LHCN-M2 (cell line): Measurements from ENCODE around the gene OR2M4. TPM values are rescaled to one million over a fixed set of nuclear protein-coding genes. Genes with fewer than 3 reads are reported as not detected.
"Not testable (repeated sequence)": the region's sequence is repeated elsewhere in the genome, so short reads cannot be mapped to it uniquely, and the experiment has no call there.

Experiments
- DNase-seq: peaks from one replicate; pipeline ENCODE4 v3.0.0-alpha.2; 2012; ENCODE audit warnings: low read depth
- polyA plus RNA-seq: library from polyadenylated mRNA; unstranded; fragments of >200 nt; gene quantifications from one replicate; pipeline ENCODE4 v1.2.1, GENCODE V29; 2012; ENCODE audit warnings: missing spikeins
- total RNA-seq: library from RNA; depleted of rRNA; stranded (reverse); fragments of >200 nt; gene quantifications from 2 replicates; pipeline ENCODE4 v1.2.3, GENCODE V29; 2014; rRNA removed

Gene OR2M4, protein sequence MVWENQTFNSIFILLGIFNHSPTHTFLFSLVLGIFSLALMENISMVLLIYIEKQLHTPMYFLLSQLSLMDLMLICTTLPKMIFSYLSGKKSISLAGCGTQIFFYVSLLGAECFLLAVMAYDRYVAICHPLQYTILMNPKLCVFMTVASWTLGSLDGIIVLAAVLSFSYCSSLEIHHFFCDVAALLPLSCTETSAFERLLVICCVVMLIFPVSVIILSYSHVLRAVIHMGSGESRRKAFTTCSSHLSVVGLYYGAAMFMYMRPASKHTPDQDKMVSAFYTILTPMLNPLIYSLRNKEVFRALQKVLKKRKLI
- total RNA-seq = not detected in 2 replicates
- polyA plus RNA-seq = not detected

DNA sequence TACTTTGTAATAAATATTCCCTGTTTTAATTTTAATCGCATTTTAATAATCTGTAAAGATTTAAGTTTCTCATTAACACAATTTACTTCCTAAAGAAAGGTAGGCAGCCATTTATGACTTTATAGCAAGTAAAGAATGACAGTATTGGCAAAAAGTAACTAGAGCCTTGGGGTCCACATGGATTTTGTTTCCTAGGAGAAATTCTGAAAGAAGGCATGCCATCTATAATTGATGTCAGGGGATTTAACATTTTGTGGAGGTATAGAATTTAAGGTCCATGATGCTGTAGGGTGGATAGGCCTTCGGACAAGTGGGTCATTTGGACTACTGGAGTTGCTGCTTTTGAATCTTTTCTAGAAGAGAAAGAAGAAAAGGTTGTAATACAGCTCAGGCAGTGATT is at the start of gene OR2M4:
Gene OR2M4, plus strand, starts transcription at position 301 of the 400 bp plus-strand sequence. CDS start 7,512 bp downstream, outside the sequence.
- no peak for DNase-seq

DNA sequence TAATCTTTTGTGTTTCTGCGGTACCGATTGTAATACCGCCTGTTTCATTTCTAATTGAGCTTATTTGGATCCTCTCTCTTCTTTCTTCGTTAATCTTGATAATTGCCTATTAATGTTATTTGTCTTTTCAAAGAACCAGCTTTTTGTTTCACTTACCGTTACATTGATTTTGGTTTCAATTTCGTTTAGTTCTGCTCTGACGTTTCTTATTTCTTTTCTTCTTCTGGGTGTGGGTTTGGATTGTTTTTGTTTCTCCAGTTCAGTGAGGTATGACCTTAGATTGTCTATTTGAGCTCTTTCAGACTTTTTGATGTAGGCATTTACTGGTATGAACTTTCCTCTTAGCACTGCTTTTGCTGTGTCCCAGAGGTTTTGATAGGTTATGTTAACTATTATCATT is 47.2 kb upstream of the OR2M4 start:
- no peak for DNase-seq

DNA sequence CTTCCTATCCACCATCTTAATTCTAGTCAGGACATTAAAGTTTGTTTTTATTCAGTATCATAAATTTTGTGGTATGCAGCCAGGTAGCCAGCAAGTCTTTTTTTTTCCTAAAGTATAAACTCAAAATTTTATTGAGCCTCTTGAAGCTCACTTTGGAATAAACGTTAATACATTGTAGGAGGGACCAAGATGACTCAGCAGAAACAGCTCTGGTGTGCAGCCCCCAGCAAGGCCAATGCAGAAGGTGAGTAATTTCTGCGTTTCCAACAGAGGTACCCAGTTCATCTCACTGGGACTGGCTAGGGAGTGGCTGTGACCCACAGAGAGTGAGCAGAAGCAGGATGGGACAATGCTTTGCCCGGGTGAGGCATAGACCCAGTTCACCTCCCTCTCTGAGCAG is 43.9 kb upstream of the OR2M4 start:
- no peak for DNase-seq

DNA sequence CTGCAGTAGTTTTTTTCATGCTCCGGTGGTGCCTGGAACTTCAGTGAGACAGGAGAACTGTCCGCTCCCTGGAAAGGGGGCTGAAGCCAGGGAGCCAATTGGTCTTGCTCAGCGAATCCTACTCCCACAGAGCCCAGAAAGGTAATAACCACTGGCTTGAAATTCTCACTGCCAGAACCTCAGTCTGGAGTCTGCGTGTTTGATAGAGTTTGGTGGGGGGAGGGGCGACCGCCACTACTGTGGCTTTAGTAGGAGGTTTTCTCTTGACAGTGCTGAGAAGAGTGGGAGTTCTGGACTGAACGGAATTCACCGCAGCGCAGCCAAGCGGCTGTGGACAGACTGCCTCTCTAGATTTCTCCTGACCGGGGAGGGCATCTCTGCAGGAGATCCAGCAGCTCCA is 42.2 kb upstream of the OR2M4 start:
- DNase-seq = no peak

DNA sequence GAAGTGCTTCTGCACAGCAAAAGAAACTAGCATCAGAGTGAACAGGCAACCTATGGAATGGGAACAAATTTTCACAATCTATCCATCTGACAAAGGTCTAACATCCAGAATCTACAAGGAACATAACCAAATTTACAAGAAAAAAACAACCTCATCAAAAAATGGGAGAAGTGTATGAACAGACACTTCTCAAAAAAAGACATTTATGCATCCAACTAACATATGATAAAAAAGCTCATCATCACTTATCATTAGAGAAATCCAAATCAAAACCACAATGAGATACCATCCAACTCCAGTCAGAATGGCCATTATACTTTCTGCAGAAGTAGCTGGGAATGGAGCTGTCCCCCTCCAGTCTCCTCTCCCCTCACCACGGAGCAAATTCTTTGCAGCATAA is 37.1 kb upstream of the OR2M4 start:
- DNase-seq = no peak

DNA sequence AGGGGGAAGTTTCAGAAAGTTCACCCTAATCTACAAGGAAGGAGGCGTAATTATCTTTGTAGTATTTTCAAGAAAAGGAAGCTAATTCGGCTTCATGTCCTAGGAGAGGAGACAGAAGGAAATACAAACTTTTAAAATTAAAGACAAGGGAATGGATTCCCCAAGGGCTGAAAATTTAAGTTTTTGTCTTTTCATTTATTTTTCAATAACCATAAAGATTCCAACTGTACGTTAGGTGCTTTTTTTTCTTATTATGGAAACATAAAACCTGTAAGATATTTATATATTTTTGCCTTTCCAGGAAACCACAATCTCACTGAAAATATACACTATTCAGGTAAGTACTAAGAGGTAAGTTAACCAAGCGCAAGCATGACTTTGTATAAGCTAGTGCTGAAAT is 34.3 kb upstream of the OR2M4 start, which contains the start of gene OR2M3:
Gene OR2M3, plus strand, starts transcription at position 301 of the 400 bp plus-strand sequence. CDS start 5,803 bp downstream, outside the sequence.
- DNase-seq = no peak

DNA sequence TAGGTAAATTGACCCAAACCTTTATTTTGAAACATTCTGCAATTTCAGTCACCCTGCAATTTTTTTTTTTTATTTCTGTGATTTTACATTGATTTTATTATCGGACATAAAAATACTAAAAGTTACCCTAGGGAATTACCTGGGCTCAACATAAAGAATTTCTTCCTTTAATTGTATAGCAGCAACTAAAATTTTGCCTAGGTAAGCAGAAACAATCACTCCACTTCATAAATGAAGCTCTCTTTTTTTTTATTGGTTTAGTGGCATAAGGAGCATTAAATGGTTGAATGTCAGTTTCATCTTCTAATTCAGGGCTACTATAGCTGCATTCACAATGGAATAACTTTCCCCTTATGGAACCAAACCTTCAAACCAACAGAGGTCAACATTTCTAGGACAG is 15.3 kb upstream of the OR2M4 start:
- DNase-seq = no peak

DNA sequence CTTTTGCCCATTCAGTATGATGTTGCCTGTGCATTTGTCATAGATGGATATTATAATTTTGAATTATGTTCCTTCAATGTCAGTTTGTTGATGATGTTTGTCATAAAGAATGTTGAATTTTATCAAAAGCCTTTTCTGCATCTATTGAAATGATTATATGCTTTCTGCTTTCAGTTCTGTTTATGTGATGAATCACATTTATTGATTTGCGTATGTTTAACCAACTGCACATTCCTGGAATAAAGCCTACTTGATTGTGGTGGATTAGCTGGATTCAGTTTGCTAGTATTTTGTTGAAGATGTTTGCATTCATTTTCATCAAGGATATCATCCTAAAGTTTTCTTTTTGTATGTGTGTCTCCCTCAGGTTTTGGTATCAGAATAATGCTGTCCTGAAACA is 5.7 kb upstream of the OR2M4 start:
- no peak for DNase-seq

DNA sequence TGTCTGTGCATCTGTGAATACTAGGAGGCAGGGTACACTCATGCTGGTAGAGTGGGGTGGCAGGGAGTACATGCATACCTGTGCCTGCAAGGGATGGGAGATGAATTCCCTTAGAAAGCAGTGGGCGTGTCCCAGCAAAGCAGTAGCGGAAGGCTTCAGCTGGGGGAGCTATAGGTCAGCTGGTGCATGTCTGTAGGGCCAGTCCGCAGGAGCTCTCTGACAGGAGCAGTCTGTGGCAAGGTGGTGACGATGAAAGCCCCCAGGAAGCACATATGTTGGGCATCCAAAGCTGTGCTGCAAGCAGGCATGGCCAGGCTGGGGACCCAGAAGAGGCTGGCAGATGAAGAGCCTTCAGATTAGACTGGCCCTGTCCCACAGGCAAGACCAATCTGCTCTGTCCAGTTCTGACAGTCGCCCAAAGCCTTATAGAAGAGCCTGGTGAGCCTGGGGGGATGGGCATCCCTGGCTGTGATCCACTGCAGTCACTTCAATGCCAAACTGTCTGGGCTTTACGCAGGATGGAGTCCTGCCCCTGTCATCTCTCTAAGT is 1.8 kb upstream of the OR2M4 start:
- no peak for DNase-seq

DNA sequence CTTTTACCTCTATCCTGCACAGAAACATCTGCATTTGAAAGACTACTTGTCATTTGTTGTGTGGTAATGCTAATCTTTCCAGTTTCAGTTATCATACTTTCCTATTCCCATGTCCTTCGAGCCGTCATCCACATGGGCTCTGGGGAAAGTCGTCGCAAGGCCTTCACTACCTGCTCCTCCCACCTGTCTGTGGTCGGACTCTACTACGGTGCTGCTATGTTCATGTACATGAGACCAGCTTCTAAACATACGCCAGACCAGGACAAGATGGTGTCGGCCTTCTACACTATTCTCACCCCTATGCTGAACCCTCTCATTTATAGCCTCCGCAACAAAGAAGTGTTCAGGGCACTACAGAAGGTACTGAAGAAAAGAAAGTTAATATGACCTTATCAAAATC is 8.3 kb downstream of the OR2M4 start:
- DNase-seq = no peak

DNA sequence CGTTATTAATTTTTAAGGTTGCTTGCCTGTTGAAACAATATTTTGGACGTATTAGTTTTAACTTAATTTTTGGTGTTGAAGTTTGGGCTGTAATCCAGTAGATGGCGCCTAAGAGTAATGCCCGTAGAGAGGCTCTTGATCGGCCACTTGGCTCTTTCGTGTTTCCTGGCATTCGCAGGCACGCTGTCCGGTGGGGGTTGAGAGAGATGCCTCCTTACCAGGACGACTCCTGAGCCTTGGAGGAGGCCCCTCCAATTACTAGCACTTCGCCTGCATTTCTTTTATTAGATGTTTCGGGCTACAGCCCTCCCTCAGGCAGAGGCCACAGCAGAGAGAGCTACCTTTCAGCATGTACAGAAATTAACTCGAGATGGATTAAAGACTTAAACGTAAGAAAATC is 12.0 kb downstream of the OR2M4 start:
- peak; percentile 12 for DNase-seq

DNA sequence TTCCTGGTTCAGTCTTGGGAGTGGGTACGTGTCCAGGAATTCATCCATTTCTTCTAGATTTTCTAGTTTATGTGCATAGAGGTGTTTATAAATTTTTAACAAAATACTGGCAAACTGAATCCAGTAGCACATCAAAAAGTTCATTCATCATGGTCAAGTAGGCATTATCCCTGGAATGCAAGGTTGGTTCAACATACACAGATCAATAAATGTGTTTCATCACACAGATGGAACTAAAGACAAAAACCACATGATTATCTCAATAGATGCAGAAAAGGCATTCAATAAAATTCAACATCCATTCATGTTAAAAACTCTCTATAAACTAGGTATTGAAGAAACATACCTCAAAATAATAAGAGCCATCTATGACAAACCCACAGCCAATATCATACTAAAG is 28.1 kb downstream of the OR2M4 start:
- DNase-seq = not testable (repeated sequence)

DNA sequence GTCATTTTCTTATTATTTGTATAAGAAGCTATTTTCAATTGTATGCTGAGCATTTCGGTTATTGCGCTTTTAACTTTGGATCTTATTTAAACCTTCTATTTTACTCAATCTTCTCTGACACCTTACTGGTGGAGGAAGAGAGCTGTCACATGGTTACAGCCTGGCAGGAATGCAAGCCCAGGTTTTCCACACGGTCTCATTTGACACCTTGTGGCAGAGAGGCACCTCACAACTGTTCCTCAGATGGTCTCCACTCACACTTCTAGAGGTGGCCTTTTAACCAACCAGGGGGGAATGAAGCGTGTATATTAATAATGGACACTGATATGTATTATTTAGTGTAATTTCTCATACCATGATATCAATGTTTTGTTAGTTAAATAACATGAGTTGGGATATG is 37.0 kb downstream of the OR2M4 start:
- no peak for DNase-seq

DNA sequence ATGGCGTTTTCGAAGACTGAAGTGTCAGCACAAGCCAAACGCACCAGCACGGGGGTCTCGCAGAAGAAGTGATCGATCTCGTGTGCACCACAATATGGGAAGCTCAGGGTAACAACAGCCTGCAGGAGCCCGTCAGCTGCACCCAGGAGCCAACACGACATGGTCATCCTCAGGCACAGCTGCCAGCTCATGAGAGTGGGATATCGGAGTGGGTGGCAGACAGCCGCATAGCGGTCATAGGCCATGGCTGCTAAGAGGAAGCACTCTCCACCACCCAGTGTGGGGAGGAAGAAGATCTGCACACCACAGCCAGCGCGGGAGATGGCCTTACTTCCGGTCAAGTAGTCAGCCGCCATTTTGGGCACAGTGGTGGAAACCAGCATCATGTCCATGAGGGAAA is 42.0 kb downstream of the OR2M4 start:
- DNase-seq = not testable (repeated sequence)

DNA sequence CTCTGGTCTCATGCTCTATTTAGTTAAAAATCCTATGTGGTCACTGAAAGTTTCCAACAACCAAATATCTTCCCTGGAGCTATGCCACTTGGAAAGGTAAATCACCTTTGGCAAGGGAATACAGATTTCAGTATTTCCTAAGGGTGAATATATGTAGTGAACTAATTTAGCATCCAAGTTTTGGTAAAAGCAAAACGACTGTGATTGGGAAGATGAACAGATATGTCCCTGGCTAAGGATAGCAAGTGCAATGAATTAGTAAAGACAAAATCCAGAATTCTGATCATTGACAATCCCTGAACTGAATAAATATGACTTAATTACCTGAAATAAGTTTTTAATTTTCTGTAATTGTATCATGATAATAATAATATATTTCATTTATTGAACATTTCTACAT is 46.7 kb downstream of the OR2M4 start, which contains the start of gene OR2T33:
Gene OR2T33, minus strand, starts transcription at position 101 of the 400 bp plus-strand sequence. CDS start 4,162 bp downstream, outside the sequence.
- DNase-seq = no peak

DNA sequence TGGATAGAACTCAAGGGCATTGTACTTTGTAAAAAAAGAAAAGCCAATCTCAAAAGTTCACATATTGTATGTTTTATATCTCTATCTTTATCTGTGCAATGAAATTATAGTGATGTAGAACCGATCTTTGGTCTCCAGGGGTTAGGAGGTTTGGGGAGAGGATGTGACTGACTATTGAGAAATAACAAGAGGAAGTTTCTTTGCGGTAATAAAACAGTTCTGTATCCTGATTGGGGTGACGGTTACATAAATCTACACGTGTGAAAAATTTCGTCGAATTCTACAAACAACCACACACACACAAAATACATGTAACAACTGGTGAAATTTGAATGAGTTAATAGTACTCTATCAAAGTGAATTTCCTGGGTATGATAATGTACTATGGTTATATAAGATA is 57.2 kb downstream of the OR2M4 start:
- no peak for DNase-seq

Other genes with a start within 250 kb of the OR2M4 start
- not detected in 2 replicates for gene OR2L5, start 217.8 kb upstream of the OR2M4 start, total RNA-seq
- not detected in 2 replicates for gene OR2L2, start 201.3 kb upstream of the OR2M4 start, total RNA-seq
- not detected in 2 replicates for gene OR2L3, start 184.6 kb upstream of the OR2M4 start, total RNA-seq
- not detected in 2 replicates for gene OR2L13, start 136.2 kb upstream of the OR2M4 start, total RNA-seq
- not detected in 2 replicates for gene OR2M5, start 86.3 kb upstream of the OR2M4 start, total RNA-seq
- not detected in 2 replicates for gene OR2M2, start 56.6 kb upstream of the OR2M4 start, total RNA-seq
- not detected in 2 replicates for gene OR2M3, start 34.2 kb upstream of the OR2M4 start, total RNA-seq
- not detected in 2 replicates for gene OR2T33, start 46.6 kb downstream of the OR2M4 start, total RNA-seq
- gene OR2T12, start 72.0 kb downstream of the OR2M4 start, total RNA-seq = not detected in 2 replicates
- not detected in 2 replicates for gene OR2M7, start 93.2 kb downstream of the OR2M4 start, total RNA-seq
- gene OR14C36, start 117.4 kb downstream of the OR2M4 start, total RNA-seq = not detected in 2 replicates
- not detected in 2 replicates for gene OR2T4, start 130.2 kb downstream of the OR2M4 start, total RNA-seq
- gene OR2T6, start 144.3 kb downstream of the OR2M4 start, total RNA-seq = not detected in 2 replicates
- gene OR2T1, start 171.6 kb downstream of the OR2M4 start, total RNA-seq = not detected in 2 replicates
- not detected in 2 replicates for gene OR2T2, start 214.2 kb downstream of the OR2M4 start, total RNA-seq
- not detected in 2 replicates for gene OR2T3, start 241.9 kb downstream of the OR2M4 start, total RNA-seq